SK-N-DZ (cell line): ENCODE results near the gene ARHGEF16.

Experiments
- DNase-seq: peaks from one replicate; pipeline ENCODE4 v3.0.0-alpha.2; 2015; ENCODE audit warnings: low spot score

ARHGEF16 gene

GRCh38 chr1:3516911-3517675, 62.6 kb downstream of the ARHGEF16 start:
- no peak for DNase-seq

- DNase-seq: no peak
Measured at GRCh38 chr1:3518256-3518655, 63.8 kb downstream of the ARHGEF16 start.

DNA sequence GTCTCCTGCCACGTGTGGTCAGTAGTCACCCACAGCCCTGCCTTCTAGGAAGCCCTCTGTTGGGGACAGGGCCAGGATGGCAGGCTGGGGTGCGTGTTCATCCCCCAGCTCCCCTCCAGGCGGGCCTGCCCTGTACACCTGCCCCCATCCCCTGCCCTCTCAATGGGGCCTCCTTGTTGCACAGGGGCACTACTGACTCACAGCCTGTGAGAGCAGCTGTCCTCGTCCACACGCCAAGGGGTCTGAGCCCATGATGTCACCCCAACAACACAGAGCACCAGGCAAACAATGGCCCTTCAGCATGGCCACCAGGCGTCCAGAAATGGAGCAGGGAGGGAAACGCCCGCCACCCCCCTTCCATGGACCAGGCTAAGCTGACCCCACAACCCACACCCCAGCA, 64.3 kb downstream of the ARHGEF16 start:
- no peak for DNase-seq

DNA sequence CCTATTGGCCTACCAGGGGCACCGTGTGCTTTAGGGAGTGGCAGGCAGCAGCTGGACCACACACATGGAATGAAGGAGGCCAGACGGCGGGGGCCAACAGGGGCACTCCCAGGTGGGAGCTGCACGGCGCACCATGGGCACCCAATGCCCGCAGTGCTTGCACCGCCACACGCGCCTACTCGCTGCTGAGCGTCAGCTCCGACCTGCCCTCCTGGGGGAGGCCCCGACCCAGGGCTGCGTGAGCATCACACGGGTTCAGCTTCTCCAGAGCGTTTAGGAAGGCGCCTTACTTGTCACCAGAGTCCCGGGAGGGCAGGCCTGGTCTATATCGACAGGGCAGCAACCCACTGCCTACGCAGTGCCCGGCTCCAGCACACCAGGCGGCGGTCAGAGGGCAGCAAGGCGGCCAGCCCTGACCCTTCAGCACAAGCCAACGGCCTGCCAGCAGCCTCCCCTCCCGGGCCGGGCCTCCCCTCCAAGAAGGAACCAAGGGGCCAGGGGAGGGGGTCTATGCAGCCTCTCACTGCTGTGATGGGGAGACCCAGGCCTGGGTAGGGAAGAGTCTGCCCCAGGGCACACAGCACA, 64.9 kb downstream of the ARHGEF16 start:
- no peak for DNase-seq

GRCh38 chr1:3520419-3521378, 66.2 kb downstream of the ARHGEF16 start:
- no peak for DNase-seq

- no peak for DNase-seq
Measured at GRCh38 chr1:3521426-3521825, 67.0 kb downstream of the ARHGEF16 start.

DNA sequence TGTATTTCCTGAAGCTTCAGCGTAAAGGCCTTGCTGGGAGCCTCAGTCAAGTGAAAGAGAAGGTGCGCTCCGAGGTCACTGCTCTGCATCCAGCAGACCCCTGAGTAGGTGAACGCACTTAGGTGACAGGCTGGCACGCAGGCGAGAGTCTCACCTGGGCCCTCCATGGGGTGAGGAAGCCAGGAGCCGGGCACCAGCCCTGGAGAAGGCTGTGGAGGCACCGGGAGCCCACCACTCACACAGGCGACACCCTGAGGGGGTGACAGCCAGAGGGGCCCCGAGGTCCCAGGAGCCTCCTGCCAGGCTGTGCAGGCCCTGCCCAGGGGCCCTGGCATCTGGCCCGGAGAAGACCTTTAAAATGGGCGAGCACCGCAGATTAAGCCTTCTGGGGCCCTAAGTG, 67.6 kb downstream of the ARHGEF16 start:
- no peak for DNase-seq

DNA sequence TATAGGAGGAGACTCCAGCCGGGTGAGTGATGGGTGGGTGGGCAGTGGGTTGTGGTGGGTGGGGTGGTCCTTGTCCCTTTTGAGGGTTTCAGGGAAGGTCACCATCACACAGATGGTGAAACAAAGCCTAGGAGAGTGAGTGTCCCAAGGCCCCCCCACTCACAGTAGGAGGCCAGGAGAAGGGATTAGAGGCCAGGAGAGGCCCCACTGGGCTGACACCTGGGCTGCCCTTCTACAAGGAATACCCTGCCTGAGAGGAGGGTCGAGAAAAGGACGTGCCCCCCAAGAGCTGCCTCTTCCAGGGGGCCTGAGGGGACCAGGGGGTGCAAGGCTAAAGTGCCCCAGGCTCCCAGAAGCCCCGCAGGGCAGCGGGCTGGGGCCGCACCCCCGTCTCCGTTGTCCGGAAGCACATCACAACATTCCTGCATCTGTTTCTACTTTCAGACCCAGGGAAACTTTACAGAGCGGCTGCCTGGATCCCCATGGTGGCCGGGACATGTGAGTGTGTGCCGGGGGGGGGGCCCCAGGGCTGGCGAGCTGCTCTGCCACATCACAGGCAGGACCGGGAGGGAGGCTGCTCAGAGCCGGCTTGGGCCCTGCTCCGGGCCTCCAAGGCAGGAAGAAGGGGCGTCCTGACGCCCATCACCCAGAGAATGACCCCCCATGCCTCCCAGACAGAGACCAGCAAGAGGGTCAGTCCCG, 68.2 kb downstream of the ARHGEF16 start:
- no peak for DNase-seq

DNA sequence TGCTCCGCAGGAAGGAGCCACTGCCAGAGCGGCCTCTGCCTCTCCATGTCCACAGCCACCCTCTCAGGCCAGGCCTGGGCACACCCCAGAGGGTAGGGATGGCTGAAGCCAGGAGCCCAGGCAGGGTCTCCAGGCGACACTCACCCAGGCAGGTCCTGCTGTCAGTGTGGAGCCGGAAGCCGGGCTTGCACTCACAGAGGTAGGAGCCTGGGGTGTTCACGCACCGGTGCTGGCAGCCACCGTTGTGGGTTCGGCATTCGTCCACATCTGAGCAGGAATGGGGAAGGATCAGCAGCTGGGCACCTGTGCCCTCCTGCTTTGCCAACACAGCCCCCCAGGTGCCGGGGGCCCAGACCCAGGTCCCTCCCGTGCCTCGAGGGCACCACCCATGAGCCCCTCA, 69.5 kb downstream of the ARHGEF16 start:
- DNase-seq: no peak

DNA sequence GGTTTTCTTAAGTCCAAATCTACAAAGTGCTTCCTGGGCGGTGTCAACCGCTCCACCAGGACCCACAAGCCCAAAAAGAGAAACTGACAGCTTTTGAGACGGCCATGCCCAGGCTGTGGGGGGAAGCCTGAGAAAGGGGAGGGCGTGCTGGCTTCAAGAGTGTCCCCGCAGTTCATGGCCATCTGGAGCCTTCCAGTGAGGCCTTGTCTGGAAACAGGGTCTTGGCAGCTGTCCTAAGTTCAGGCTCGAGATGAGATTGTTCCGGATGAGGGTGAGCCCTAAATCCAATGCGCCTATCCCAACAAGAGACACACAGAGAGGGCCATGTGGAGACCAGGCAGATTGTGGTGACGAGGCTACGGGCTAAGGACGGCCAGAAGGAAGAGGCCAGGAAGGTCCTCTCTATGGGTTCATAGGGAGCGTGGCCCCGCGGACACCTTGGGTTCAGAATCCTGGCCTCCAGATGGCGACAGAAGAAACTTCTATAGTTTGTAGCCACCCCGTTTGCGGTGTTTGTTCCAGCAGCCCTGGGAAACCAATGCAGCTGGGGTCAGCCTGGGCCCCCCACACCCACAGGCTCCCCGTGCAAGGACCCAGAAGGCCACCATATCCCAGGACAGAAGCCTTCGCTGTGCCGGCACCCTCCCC, 70.2 kb downstream of the ARHGEF16 start:
- DNase-seq: no peak

DNA sequence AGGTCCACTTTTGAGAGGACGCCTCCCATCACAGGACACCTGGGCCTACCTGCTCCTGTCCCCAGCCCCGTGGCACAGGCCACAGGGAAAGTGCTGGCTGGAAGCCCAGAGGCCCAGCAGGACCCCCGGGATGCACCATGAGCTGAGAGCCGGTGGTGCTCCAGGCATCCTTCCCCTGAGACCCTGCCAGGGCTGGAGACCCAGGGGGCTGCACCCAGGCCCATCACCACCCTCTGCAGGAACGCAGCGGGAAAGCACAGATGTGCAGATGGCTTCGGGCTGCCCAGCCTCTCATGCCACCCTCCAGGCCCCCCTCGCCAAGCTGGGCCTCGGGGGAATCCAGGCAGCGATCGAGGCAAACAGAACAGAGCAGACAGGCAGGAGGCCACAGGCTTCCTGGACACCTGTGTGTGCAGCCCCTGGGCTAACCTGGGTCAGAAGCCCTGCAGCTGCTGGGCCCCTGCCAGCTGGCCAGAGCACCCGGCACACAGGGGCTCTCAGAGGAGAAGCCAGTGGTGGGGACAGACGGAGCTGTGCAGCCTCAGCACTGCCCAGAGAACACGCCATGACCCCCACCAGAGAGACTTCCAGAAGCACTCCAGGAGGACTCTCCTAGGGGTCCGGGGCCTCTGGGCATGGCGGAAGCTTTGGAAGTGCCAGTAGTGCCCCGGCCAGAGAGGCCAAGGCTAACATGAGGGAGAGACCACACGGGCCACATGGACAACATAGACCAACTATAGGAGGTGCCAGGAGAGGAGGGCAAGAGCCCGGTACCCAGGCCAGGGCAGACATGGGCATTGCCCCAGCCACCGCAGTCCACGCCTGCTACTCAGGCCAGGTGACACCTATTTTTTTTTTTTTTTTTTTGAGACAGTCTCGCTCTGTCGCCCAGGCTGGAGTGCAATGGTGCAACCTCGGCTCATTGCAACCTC, 71.4 kb downstream of the ARHGEF16 start:
- no peak for DNase-seq

DNA sequence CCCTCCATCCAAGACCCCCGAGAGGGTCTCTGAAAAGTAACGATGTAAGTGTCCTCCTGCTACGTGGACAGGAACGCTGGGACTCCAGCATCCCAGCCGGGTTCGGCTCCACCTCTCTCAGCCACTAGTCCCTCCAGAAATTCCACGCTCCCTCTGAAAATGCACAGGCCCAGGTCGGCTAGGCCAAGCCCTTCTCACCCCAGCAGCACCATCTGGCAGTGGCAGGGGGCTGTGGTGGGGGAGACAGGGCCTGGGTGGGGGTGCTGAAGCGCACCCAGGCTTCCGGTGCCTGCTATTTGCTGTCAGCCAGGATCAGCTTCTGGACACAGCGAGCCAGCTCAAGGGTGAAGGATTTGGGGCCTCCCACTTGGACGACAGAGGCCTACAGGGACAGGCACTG, 73.3 kb downstream of the ARHGEF16 start:
- DNase-seq: no peak

- DNase-seq: no peak
Measured at GRCh38 chr1:3529099-3529729, 74.7 kb downstream of the ARHGEF16 start.

DNA sequence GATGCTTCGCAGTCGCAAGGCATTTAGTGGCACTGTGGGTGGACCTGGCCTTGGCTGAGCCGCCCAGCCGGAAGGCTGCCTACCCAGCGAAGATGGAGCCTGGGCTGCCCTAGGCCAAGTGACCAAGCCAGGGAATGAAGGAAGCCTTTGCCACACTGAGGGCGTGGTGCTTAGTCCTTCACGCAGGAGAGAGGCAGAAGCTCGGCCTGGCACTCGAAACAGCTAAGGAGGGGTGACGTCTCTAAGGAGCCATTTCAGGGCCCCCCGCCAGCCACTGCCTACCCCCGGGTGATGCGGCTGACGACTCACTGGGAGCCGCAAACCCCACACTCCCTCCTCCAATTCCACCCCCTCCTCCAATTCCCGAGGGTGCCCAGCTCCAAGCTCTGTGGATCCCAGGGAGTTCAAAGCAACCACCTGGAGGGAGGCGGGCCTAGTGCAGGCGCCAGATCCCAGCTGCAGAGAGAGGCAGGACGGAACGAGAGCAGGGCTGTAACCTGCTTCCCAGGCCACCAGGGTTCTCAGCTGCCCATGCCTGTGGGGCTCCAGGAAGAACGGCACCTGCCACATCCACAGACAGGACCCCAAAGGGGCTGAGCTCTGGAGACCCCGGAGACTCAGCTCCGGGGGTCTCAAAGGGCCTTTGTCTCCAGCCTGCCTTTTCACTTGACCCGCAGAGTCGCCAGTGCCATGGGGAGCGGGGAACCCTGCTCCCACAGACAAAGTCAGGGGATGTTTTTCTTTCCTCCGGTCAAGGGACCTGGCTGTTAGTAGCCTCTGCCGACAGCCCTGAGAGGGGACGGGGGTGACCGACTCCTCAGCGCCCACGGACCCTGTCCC, 75.8 kb downstream of the ARHGEF16 start:
- DNase-seq: no peak
